Measurements from ENCODE around the gene KRTAP10-5.
"Not testable (repeated sequence)": the region's sequence is repeated elsewhere in the genome, so short reads cannot be mapped to it uniquely, and the experiment has no call there.

The KRTAP10-5 gene

DNA sequence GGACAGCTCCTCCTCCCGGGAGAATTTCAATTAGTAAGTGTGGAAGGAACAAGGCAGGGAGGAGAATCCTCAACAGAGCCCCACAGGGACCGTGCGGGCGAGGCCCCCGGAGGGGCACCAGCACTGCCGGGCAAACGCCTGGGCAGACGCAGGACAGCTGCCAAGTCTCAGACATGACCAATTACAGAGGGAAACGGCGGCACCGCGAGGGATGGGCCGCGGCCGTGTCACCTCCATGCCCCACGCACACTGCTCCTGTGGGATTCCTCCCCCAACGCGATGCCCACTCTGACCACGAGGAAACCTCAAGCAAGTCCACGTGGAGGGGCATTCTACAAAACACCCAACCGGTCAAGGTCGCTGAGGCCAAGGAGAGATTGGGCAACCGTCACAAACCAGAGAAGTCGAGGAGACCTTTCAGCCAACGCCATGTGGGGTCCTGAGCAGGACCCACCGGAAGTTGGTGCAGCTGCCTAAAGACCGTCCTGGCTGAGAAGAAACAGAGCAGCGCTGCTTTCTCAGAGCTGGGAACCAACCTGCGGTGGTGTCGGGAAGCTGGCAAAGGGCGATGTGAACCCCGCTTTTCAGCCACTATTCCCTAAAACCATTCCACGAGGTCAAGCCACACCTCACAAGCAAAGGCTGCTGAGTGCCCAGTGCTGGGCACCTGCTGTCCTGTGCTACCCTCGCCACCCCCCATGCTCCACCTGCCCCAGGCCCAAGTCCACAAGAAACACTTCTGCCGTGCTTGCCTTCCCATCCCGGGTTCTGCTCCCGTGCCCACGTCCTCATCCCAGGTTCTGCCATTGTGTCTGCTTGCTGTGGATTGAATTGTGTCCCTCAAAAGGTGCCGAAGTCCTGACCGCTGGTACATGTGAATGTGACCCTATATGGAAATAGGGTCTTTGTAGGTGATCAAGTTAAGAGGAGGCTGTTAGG is 8.3 kb downstream of the KRTAP10-5 start:
- no peak for DNase-seq (ENCODE audit: low read depth)

DNA sequence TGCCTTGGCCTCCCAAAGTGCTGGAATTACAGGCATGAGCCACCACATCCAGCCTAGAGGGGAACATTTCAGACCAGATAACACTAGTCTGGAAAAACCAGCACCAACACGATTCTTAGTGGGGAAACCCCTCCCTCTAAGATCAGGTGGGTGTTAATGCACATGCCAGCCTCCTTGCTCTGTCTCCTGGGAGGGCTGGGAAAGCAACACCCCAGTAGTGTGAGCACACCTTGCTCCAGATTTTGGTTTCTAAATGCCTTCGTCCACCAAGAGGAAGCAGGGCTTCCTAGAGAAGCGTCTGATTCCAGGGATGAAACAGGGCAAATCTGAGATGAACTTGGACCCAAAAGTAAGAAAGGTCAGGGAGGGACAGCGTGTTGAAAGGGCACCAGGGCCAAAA is 9.1 kb downstream of the KRTAP10-5 start:
- no peak for DNase-seq (ENCODE audit: low read depth)

DNA sequence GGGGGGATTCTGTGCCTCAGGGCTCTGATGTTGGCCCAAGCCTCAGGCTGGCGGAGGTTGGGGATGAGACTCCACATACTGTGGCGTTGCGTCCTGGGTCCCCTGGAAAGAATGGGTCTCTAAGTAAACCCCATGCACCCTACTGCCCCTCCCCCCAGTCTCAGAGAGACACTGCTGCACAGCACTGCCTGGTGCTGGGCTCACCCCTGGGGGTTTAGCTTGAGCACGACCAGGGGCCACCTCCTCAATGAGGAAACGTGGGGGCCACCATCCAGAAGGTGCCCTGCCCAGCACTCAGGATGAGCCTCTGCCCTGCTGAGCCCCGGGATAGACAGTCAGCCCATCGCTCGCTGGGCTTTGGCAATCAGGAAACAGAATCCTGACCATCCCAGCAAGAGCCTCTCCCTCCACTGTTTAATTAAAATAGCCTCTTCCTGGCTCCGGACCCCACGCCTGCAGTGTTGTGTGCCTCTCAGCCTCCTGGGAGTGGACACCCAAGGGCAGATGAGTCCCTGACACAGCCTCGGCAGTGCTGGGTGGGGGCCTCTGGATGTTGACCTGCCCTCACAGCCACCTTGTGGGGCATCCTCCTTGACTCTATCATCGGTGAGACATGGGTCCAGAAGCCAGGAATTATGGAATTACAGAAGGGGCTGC is 10.4 kb downstream of the KRTAP10-5 start:
- no peak for DNase-seq (ENCODE audit: low read depth)

DNA sequence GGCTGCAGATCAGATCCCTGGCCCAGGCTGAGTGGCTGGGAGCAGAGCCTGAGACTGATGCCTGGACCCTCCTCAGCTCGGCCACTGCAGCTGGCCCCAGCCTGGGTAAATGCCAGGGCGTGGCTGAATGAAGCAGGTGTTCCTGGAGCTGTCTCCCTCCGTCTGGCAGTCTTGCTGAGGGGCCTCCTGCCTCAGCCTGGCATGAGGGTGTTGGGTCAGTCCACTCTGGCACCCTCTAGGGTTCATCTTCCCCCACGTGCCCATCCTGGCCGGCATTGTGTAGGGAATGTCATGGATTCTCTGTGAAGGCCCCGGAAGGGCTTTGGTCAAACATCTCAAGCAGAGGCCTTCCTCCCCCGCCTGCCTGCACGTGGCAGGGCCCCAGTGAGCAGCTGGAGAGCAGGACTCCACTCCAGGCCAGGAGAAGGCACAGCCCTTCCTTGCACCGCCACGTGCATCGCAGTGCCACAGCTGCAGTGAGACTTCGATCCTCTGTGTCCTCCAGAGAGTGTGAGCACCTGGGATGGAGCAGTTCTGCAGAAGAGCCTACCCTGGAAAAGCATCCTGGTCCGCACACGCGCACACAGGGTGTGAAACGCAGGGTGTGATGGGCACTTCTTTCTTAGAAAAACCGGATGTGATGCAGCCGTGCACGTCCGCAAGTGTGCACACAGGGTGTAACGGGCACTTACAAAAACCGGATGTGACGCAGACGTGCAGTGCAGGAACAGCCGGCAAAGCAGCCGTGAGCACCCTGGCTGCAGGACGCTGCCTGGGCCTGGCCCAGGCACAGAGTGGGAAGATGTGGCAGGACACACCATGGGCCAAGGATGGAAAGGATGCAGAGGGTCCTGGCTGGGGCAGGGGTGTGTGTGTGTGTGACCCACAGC is 11.5 kb downstream of the KRTAP10-5 start:
- DNase-seq (ENCODE audit: low read depth), result no peak

DNA sequence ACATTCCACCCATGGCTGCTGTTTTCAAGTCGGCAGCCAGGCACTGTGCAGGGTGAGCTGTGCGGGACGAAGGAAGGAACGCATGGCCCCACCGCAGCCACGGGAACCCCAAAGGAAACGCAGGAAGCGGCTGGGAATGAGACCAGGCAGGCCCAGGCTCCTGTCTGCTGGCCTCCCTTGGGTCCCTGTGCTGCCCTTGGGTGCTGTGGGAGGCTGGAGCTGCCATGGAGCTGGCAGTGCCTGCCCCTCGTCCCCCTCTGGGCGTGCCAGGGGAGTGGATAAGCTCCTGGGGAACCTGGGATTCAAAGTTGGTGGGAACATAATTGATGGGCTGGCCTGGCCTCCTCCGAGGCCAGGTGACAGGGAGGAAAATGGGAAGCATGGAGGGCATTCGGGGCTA is 12.1 kb downstream of the KRTAP10-5 start:
- no peak for DNase-seq (ENCODE audit: low read depth)

DNA sequence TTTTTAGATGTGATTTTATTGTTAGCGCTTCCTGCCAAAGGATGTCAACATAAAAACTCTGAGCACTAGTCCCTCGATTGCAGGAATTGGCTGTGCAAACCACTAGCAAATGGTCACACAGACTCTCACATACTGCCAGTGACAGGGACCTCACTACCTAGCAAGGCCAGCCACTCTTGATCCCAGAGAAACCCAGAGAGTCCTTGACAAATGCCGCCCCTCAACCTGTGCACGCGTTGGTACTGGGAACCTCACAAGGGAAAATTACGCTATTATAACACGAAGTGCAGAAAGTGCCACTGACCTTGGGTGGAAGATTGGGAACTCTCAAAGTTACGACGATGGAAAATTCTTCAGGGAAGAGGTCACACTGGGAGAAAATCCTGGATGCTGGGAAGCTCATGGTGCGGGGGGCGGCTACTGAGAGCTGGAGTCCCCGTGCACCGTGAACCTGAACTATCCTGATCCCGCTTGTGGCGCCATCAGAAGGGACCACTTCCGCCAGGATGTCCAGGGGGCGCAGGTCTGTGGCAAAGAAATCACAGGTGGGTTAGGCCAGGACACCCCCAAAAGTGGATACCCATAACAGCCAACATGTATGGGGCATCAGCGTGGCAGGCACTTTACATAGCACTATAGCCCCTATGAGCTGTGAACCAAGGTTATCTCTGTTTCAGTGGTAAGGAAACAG is 12.8 kb downstream of the KRTAP10-5 start:
- no peak for DNase-seq (ENCODE audit: low read depth)

DNA sequence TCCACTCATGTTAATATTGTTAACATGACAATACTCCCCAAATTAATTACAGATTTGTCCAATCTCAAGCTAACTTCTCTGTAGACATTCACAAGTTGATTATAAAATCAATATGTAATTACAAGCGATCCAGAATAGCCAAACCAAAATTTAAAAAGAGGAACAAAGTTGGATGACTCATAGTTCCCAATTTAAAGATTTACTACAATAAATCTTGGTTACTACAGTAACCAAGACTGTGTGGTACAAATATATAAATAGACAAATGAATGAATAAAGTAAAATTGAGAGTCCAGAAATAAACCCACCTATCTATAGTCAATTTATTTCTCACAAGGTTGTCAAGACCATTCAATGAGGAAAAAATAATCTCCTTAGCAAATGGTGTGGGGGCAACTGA is 14.0 kb downstream of the KRTAP10-5 start:
- no peak for DNase-seq (ENCODE audit: low read depth)

DNA sequence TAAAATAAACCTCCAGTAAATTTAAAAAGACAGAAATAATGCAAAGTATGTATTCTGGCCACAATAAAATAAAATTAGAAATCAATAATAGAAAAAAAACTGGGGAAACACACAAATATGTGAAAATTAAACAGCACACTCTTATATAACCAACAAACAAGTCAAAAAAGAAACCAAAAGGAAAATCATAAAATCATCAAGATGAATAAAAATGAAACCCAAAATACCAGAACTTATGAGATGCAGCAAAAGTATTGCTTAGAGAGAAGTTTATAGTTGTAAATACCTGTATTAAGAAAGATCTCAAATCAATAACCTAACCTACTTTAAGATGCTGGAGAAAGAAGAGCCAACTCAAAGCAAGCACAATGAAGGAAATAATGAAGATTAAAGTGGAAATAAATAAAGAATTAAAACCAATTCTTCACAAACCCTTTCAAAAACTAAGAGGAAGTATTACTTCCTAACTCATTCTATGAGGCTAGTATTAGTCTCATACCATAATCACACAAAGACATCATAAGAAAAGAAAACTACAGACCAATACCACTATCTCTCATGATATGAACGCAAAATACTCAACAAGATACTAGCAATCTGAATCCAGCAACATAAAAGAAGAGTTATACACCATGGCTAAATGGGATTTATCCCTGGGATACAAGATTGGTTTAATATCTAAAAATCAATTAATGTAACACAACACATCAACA is 15.4 kb downstream of the KRTAP10-5 start:
- no peak for DNase-seq (ENCODE audit: low read depth)

DNA sequence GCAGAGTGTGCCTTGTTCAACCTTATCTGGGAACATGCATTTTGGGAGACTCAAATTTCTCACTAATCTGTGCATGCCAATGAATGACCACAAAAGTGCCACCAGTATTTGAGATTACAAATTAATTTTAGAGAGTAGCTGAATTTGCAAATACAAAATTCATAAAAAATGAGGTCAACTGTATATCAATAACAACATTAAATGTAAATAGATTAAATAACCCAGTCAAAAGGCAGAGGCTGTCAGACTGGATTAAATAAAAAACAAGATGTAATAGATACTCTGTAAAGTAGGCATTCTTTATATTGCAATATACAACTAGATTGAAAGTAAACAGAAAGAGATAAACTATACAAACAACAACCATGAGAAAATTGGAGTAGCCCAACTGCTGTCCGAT is 16.3 kb downstream of the KRTAP10-5 start:
- no peak for DNase-seq (ENCODE audit: low read depth)

DNA sequence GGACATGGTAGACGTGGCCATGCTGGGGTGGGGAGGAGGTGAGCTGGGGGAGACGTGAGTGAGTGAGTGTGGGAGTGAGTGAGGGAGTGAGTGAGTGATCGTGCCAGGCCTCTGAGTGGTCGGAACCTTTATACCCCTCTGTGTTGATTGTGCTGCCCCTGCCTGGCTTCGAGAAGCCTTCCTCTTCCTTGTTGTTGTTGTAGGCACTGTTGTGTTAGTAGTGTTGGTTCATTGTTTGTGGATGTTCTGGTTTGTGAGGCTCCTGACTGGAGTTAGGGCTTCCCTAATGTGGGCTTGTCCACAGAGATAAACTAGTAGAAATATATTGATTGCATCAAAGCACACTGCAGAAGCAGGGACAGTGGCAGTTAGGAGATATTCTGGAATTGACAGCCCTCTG is 21.7 kb downstream of the KRTAP10-5 start, which contains the start of gene KRTAP10-3:
KRTAP10-3 (minus strand) TSS at position 101 of the 400 bp plus-strand sequence; CDS start at position 21, 80 bp downstream.
- DNase-seq (ENCODE audit: low read depth), result no peak

DNA sequence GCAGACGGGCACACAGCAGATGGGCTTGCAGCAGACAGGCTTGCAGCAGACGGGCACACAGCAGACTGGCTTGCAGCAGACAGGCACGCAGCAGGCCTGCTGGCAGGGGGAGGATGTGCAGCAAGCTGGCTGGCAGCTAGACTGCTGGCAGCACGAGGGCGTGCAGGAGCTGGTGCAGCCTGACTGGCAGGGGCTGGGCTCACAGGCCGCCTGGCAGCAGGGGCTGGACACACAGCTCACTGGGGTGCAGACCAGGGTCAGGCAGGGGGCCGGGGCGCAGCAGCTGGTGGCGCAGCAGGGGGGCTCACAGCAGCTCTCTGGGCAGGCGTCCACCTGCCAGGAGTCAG is 22.1 kb downstream of the KRTAP10-5 start:
- not testable (repeated sequence) for DNase-seq (ENCODE audit: low read depth)

DNA sequence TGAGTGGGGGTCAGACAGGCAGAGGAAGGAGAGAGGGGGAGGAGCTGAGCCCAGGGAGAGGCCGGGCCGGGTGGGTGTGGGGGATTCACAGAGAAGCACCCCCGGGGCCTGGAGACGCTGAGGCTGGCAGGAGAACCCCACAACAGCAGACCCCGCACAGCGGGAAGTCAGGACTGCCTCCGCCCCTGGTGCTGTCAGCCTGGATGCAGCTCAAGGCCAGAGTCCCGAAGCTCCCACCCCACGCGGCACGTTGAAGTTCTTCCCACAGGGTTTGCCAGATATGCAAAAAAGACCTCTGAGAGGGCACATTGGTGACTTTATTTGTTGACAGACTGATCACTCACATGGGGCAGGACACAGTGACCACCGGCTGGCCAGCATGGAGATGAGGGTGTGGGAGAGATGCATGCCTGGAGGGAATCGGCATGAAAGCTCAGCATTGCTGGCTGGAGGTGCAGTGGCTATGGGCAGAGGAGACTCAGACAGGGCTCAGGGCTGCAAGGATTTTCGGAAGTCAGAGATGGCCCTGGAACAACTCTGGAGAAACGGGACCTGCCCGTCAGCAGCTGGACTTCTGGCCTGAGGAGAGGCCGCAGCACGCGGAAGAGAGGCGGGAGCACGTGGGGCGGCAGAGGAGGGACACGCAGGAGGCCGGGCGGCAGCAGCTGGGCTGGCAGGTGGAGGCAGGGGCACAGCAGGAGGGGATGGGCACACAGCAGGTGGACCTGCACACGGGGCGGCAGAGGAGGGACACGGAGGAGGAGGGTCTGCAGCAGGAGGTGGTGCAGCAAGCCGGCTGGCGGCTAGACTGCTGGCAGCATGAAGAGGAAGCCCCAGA is 22.7 kb downstream of the KRTAP10-5 start:
- no peak for DNase-seq (ENCODE audit: low read depth)

DNA sequence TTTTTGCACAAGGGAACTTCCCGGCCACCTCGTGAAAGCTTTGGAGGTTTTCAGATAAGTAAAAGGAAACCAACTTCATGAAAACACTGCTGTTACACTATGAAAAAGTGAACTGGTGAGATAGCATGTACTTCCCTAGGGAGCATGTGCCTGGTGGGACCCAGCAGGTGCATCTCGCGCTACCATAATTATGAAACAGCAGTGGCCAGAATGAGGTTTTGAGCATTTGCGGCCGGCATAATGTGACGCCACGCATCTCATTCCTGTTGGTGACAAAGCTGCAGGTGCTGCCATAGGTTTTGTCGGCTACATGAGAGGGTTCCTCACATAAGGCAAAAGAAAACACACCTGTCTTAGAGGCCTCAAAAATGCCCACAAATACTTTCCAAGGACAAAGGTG is 23.5 kb downstream of the KRTAP10-5 start:
- no peak for DNase-seq (ENCODE audit: low read depth)

DNA sequence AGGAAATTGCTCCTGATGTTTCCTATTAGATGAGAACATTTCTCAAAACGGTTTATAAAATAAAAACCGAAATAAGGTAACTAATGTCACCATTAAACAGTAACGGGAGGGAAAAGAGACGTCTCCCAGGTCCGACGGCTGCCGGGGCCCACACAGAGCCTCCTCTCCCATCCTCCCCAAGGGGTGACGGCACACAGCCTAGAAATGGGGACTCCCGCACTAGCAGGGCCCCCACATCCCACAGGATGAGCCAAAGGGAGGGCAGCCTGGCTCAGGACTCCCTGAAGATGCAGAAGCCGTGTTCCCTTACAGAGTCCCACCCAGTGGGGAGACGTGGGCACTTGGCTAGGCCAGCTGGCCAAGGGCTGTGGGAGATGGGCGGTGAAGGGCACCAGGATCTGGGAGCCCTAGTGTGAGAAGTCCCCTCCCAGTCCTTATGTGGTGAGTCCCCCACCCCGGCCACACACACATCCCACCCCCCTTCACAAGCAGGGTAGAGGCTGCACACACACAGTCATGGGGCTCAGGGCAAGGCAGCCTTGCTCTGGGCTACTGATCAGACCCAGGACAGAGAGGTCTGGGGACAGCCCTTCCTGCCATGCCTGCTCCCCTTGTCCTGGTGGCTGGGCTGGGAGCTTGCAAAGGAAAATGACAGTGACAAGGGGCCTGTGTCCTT is 25.1 kb downstream of the KRTAP10-5 start:
- no peak for DNase-seq (ENCODE audit: low read depth)

DNA sequence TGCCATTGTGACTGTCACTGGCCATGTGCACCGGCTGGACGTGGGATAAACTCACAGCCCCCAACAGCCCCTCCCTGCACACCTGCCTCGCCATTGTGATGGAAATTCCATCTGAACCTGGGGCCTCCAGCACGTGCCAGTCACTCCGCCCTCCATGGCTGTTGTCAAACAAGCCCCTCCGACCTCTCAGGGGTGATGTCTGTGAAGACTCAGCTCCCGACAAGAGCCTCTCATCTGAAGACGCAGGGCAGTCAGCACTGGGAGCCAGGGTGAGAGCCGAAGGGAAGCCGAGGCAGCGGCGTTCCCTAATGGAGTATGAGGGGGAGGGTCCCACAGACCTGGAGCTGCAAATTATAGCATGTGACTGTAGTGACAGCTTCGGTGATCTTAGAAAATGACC is 27.7 kb downstream of the KRTAP10-5 start:
- DNase-seq (ENCODE audit: low read depth), result no peak

DNA sequence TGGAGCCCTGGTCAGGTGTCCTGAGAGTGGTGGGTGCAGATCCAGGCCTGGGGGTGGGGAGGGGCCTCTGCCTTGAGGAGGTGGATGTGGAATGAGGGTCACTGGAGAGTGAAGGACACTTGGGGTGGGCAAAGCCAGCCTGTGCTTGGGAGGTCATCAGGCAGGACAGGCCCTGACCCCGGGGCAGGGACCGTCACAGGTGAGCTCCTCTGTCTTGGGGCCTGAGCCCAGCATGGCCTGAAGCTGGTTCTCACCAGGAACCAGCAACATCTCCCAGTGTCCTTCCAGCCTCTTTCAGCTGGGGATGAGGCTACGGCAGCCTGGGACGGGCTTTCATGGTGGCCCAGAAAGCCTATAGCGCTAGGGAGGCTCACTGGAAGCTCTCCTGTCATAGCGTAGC is 28.3 kb downstream of the KRTAP10-5 start:
- no peak for DNase-seq (ENCODE audit: low read depth)

DNA sequence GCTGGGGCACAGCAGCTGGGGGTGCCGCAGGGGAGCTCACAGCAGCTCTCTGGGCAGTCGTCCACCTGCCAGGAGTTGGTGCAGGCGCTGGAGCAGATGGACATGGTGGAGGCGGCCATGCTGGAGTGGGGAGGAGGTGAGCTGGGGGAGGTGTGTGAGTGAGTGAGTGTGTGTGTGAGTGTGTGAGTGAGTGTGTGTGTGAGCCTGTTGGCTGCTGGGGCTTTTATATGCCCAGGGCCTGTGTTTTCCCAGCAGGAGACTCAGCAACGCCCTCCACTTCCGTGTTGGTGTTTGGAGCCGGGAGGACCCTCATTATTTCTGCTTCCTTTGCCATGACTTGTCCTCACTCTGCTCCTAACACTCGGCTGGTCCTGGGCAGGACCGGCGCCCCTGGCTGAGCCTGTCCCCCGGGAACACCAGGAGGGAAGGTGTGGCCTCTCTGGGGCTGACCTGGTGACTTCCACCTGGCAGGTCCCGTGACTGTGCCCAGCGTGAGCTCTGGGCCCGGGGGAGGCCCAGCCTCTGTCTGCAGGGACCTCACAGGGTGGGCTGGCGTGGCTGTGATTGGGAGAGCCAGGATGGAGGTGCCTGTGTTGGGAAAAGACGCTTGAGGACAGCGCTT is 29.0 kb downstream of the KRTAP10-5 start, which contains the start of gene KRTAP10-2:
KRTAP10-2 (minus strand) TSS at position 166 of the 622 bp plus-strand sequence; CDS start at position 119, 47 bp downstream.
- no peak for DNase-seq (ENCODE audit: low read depth)

DNA sequence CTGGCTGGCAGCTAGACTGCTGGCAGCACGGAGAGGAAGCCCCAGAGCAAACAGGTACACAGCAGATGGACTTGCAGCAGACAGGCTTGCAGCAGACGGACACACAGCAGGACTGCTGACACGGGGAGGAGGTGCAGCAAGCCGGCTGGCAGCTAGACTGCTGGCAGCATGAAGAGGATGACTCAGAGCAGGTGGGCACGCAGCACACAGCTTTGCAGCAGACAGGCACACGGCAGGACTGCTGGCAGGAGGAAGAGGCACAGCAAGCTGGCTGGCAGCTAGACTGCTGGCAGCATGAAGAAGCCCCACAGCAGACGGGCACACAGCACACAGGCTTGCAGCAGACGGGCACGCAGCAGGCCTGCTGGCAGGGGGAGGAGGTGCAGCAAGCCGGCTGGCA is 29.6 kb downstream of the KRTAP10-5 start:
- no peak for DNase-seq (ENCODE audit: low read depth)

DNA sequence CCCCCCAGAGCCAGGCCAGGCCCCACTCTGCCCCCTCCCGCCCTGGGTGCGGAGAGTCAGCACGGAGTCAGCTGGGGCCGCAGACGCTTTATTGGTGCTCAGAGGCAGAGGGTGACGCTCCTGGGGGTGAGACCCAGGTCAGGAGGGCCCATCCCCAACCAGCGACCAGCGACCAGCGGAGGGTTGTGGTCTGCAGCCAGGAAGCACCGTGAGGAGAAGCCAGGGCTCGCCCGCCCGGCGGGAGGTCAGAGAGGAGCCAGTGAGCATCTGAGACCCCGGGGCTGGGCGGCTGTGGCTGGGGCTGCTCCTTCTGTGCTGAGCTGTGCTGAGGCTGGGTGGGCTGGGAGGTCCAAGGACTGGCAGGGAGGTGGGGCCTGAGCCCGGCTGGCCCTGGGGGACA is 30.1 kb downstream of the KRTAP10-5 start:
- DNase-seq (ENCODE audit: low read depth), result not testable (repeated sequence)
